ENCODE measurements around the gene CPXM2.
"Not testable (repeated sequence)": the region's sequence is repeated elsewhere in the genome, so short reads cannot be mapped to it uniquely, and the experiment has no call there.

The CPXM2 gene

DNA sequence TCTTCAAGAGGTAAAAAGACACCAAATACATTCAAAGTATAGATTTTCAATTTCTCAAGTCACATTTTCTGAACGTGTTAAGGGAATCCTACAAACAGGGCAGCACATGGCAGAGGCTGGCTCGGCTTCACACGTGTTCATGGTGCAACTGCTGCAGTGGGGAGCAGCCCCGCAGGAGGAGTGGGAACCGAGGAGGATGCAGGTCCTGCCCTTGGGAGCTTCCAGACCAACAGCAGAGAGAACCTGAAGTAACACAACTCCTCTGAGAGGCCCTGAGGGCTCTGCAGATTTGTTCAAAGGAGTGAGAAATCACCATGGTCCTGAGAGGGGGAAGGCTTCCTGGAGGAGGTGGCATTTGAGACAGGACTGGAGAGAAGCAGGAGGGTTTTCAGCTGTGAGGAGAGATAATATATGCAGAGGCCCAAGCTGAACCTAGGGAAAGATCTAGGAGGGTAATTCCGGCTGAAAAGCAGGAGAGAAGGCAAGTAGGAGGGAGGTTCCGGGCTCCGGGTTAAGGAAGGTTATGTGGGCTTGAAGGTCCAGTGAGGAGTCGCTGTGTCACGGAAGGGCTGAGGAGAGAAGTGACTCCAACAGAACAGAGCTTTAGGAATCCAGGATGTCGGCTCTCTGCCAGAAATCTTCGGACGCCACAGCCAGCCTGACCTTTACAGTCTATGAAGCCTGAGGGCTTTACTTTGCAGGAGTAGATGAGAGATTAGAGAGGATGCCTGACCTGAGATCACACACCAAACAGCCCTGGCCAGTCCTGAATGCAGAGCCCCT is 148.0 kb downstream of the CPXM2 start:
- DNase-seq (ENCODE audit: low read depth): no peak

DNA sequence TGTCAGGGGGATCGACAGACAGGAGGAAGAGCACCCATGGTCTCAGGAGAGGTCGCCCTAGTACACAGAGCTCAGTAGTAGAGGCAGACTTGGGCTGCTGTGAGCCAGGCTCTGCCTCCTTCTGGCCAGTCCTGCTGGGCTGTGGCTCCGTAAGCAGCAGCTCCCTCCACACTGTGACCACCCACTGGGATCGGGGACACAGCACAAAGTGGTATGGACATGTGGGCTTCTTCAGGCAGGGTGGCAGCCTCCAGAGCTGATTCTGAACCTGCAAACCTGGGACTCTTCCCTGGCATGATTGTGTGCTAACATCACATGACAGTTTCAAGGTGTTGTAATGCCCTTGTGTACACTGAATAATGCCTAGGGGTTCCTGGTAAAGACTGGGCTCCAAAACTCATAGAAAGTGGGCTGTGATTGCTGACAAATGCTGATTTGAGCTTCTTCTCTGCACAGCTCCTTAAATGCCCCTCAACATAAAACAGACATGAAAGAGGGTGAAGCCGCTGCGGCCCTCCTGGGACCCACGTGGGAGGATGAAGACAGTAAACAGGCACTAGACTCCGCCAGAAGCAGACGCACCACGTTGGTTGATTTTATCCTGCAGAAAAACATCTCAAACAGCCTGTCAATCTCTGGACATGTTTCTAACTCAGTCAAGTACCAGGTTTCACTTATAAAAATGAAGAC is 148.7 kb downstream of the CPXM2 start:
- DNase-seq (ENCODE audit: low read depth): no peak

DNA sequence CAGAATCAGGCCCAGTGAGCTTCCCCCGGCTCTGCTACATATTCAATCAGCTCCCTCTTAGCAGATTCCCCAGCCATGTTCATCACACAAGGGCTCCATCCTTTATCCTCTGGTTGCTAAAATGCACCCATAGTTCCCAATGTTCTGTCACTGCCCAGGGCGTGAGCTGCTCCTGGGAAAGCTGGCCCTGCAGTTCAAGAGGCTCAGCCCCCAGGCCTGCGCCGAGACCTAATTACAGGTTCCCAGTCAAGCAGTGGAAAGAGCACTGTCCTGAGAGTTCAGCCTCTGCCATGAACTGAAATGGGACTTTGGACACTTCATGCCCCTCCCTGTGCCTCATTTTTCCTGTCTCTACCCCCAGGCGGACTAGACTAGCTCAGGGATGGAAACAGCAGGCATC is 149.9 kb downstream of the CPXM2 start:
- DNase-seq (ENCODE audit: low read depth): no peak

DNA sequence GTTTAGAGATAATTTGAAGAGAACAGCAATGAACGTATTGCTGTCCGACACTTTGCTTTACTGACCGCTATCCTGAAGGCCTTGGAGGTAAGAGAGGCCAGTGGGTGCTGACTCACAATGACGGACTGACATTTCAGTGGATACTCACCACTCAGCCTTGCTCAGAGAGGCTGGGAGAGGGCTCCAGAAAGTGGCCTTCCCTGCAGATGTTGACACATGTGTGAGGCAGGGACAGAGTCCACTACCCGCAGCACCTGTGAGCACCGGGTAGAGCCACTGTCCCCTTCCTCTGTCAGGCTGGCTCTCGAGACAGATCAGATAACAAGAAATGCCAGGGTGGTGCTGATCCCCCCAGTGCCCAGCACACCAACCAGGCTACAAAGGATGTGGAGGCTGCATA is 150.5 kb downstream of the CPXM2 start:
- DNase-seq (ENCODE audit: low read depth): no peak

DNA sequence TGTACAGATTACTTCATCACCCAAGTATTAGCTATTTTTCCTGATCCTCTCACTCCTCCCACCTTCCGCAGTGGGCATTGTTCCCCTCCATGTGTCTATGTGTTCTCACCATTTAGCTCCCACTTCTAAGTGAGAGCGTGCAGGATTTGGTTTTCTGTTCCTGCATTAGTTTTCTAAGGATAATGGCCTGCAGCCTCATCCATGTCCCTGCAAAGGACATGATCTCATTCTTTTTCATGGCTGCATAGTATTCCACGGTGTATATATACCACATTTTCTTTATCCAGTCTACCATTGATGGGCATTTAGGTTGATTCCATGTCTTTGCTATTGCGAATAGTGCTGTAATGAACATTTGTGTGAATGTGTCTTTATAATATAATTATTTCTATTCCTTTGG is 154.7 kb downstream of the CPXM2 start:
- DNase-seq (ENCODE audit: low read depth): not testable (repeated sequence)

DNA sequence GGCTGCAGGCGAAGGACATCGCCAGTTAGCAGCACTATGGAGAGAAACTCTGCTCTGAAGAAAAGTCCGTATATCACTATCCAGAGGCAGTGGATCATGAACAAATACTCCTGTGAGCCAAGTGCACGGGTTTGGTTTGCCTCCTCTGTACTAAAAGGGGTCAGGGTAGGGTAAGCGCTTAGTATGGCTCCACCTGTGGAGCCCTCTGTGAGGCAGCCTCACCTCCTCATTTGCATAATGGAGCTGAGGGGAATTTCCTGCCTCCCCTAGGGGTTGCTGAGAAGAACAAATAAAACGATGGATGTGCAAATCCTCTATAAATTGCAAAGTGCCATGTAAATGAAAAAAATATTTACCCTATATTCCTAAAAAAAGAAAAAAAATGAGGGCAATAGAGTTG is 162.1 kb downstream of the CPXM2 start:
- no peak for DNase-seq (ENCODE audit: low read depth)

DNA sequence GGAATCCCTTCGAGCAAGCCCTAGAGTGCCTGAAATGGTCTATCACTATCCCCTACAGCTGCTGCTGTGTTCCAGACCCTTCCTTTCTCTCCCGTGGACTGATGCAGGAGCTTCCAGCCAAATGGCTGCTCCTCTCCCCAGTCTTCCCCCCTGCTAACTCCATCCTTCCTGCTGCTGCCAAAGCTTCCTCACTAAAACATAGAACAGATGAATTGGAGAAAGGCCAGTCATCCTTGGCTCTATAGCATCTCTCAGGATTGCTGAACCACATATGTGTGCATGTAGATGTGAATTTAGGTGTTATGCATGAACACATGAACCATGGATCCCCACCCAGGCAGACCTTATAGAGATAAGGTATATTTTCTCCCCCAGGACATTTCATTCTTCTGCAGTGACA is 164.8 kb downstream of the CPXM2 start:
- no peak for DNase-seq (ENCODE audit: low read depth)

DNA sequence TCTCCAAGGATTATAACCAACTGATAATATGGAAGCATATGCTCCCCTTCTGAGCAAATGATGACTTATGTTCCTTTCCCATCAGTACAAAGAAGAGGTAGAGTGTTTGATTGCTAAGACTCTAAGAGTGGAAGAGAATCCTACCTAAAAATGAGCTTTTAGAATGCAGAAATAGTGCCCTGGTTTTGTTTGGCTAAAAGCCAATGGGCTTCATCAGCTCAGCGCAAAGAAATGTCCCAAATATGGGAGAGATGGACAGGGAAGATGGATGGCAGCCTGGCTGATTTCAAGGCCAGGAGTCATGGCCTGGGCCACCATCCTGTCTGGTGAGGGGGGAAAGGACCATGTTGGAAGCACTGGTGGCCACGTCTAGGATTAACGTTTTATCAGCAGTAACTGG is 165.2 kb downstream of the CPXM2 start:
- DNase-seq (ENCODE audit: low read depth): no peak

DNA sequence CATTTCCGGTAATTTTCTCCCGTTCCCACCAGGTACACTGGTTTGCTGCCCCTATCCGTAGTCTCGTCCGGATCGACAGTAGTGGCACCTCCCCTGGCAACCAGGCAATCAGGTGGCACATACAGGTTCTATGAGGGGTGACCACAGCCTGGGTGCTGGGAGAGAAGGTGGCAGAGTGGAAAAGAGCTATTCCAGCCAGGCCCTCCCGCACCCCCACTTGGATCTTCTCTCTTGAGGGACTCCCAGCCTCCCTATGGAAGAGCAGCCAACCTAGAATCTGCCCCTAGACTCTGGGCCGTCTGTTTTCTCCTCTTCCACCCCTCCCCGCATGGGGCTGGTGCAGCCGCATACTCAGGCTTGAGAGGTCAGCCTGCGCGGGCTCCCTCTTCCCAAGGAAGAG is 166.9 kb downstream of the CPXM2 start:
- no peak for DNase-seq (ENCODE audit: low read depth)

DNA sequence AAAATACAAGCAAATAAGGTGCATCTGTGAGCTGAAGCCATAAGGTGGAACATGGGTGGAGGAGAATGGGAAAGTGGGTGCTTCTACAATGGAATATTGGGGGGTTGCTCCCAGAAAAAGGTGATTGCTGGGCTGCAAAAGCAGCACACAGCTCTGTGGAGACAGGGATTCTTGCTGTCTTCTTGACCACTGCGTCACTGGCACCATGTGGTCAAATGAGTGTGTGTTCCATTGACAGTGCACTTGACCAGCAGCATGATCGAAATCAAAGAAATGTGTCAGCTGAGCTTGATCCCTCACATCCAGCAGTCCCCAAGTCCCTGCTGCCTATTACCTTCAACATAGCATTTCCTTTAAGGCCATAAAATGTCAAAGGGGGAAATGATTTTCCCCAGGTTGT is 169.3 kb downstream of the CPXM2 start:
- DNase-seq (ENCODE audit: low read depth): no peak

DNA sequence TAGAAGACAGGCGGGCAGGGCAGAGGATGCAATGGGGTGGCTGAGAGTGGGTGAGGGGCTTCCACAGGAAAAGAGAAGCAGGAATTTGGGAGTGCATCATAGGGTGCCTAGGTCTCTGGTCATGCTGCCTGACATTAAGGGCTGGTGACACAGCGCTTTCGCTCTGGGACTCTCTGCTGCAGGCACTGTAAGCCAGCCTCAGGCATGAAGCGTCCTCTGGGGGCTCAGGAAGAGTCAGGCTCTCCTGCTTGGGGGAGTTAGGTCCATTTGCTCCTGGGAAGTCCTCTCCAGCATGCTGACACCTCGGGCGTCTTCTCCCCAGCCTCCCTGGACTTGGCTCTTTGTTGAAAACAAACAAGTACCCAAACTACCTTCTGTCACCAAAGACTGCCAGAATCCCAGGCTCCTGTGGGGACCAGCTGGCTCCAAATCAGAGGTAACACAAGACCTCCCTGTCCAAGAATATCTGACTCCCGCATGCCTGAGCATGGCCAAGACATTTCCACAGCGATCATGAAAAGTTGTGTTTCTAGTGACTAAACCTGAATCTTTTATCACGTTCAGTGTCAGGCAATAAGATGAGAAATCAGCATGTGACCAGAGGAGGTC is 170.1 kb downstream of the CPXM2 start:
- no peak for DNase-seq (ENCODE audit: low read depth)

DNA sequence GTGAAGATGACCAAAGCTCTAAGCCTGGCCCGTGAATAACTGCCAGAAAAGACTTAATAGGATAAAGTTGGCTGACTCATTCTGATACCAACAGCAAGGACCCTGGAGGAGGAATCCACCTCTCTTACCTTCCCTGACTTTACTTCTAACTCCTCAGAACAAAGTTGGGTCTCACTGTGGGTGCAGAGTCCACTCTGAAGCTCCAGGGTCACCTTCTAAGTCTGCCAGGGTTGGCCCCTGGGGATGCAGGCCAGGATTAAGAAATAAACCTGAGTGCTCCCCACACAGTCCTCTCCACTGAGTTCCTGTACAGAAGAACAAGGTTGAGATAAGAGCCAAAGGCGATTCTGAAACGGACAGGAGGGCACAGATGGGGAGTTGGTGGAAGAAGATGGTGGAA is 171.1 kb downstream of the CPXM2 start:
- DNase-seq (ENCODE audit: low read depth): no peak

DNA sequence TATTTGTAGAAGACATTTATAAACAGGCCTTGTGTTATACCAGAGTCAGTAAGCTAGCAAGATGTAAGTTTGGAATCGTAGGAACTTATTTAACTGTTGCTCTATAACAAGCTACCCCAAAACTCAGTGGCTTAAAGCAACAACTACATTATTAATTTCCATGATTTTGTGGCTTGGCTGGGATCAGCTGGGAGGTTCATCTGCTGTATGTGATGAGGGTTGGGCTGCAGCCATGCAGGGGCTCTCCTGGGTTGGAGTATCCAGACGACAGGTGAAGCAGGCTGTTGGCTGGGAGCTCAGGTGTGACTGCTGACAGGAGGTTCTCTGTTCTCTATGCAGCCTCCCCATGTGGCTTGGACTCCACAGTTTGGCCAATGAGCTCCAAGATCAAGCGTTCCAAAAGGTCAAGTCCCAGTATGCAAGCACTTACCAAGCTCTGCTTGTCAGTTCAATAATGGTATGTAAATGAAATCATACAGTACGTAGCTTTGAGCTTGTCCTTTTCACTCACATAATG is 173.0 kb downstream of the CPXM2 start:
- DNase-seq (ENCODE audit: low read depth): no peak

DNA sequence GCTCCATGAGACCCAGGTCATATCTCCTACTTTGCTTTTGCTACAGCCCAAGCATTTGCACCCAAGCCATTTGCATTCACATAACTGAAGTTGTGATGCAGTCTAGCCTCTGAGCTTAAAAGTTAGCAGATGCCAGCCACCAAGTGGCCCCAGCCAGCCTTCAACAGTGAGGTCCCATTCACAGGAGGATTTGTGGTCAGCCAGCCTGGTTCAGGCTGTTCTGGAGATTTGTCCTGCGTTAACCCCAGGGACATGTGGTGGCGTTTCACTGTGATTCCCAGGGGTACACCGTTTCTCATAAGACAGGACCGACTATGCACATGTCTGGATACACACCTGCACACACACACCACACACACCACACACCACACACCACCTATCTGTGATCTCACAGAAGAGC is 174.3 kb downstream of the CPXM2 start:
- no peak for DNase-seq (ENCODE audit: low read depth)

DNA sequence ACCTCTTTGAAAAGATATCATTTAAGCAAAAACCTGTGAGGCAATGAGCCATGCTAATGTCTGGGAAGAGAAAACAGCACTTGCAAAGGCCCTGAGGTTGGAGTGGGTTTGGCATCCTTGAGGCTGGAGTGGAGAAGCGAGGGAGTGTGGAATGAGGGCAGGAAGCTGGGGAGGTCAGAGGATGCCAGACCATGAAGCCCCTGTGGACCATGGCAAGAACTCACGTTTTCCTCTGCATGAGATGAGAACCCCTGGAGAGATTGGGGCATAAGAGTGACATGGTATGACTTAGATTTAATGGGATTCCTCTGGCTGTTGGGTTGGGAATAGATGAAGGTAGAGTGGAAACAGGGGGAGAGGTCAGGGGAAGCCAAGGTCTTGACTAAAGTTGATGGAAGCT is 176.1 kb downstream of the CPXM2 start:
- DNase-seq (ENCODE audit: low read depth): no peak

DNA sequence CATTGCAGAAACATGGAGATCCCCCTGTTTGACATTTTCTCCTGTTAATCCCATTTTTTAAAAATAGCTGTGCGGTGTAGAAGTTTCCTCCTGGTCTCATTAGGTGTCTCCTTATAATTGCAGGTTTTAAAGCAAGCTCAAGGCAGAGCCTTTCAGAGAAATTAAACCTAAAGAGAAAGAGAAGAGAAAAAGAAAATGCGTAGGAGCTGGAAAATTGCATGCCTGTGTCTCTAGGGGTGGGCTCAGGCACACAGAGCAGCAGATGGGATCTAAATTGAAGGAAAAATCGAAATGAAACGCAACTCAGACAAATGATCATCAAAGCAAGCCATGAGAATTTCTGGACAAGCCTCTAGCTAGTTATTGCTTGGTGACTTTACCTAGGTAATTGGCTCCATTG is 185.4 kb downstream of the CPXM2 start:
- no peak for DNase-seq (ENCODE audit: low read depth)

DNA sequence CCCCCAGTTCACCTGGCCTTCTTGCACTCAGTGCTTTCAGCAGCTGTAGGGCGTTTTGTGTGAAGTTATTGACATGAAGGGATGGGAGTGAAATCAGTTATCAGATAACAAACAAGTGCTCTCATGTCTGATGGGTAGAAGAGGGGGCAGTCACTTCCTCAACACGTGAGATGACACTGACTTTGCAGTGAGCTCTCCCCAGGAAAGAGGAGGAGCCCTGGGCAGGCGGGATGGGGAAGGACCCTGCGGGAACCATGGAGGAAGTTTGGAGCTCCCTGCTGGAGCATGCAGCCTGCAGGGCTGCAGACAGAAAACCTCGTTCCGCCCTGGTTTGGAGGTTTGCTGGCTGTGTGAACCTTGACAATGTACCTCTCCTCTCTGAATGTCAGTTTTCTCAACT is 186.8 kb downstream of the CPXM2 start:
- no peak for DNase-seq (ENCODE audit: low read depth)

DNA sequence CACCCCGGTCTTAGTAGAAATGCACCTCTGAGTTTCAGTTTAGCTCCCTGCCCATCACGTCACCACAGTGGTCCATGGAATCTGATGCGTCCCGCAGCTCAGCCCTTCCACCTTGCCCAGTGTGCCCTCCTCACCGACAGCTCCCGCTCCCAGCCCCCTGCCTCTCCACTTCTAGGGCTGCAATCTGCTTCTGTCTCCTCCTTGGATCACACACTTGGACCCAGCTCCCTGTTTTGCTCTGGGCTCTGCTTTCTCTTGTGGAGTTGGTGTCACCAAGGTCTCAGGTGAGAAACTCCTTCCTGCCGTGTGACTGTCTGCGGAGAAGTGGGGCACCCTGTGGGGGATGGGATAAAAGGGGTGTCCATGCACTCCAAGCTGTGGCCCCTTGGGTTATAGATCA is 187.5 kb downstream of the CPXM2 start:
- no peak for DNase-seq (ENCODE audit: low read depth)

DNA sequence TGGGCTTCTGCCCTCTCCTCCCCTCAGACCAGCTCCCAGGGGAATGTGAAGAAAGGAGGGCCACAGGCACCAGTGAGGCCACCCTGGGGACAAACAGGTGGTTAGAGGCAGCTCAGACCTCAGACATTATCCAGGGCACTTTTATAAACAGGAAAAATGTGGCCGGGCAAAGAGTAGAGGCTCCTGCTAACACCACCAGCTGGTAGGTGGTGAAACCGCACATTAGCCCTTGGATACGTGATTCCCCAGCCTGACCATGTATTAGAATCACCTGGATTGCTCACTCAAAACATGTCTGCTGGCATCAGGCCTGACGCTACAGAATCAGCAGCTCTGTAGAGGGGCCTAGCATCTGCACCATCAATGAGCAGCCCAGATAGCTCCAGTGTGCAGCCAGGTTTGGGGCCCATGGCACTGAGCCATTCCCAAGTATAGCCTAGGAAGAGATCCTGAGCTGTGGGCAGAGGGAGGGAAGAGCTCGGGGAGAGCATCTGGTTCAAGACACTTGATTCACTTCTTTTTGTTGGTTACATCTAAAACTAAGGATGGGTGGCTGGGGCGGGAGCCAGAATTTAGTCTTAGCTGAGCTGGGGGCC is 188.3 kb downstream of the CPXM2 start:
- DNase-seq (ENCODE audit: low read depth): no peak

Measured in iris pigment epithelial cell (primary cell).